SK-N-SH treated with all-trans-retinoic acid at 6 μM for 48 hours (cell line): Measurements from ENCODE around the gene SLC4A7.
"Not testable (repeated sequence)": the region's sequence is repeated elsewhere in the genome, so short reads cannot be mapped to it uniquely, and the experiment has no call there.

Source experiments
- ATAC-seq: fragments of 200-7000 bp; cut with Tn5 transposase; 3 replicates; pipeline ENCODE4 v1.9.1; 2020; ENCODE audit warnings: mild to moderate bottlenecking, moderate library complexity
- BACH2 ChIP-seq: fragments of 250-450 bp; sonication (Bioruptor Pico); IDR thresholded peaks from 2 replicates; pipeline ENCODE4 v1.9.0; 2021; ENCODE audit warnings: mild to moderate bottlenecking, borderline replicate concordance
- CREB5 ChIP-seq: fragments of 250-450 bp; sonication (Bioruptor Pico); IDR thresholded peaks from 2 replicates; pipeline ENCODE4 v1.5.1; 2020; ENCODE audit warnings: low read depth, mild to moderate bottlenecking, moderate library complexity
- CSDC2 ChIP-seq: fragments of 250-450 bp; sonication (Bioruptor Pico); IDR thresholded peaks from 2 replicates; pipeline ENCODE4 v1.5.0; 2020; ENCODE audit warnings: mild to moderate bottlenecking, moderate library complexity
- ESRRG ChIP-seq: fragments of 250-450 bp; sonication (Bioruptor Pico); IDR thresholded peaks from 2 replicates; pipeline ENCODE4 v1.6.1; 2021; ENCODE audit warnings: mild to moderate bottlenecking
- ISL1 ChIP-seq: fragments of 250-450 bp; sonication (Bioruptor Pico); IDR thresholded peaks from 2 replicates; pipeline ENCODE4 v2.1.2; 2022; ENCODE audit warnings: mild to moderate bottlenecking, moderate library complexity
- OSR1 ChIP-seq: fragments of 250-450 bp; sonication (Bioruptor Pico); IDR thresholded peaks from 2 replicates; pipeline ENCODE4 v1.8.0; 2022; ENCODE audit warnings: moderate library complexity, mild to moderate bottlenecking, inconsistent platforms
- PATZ1 ChIP-seq: fragments of 250-450 bp; sonication (Bioruptor Pico); IDR thresholded peaks from 2 replicates; pipeline ENCODE4 v1.8.0; 2020; ENCODE audit warnings: mild to moderate bottlenecking, moderate library complexity, borderline replicate concordance
- PPARA ChIP-seq: fragments of 250-450 bp; sonication (Bioruptor Pico); IDR thresholded peaks from 2 replicates; pipeline ENCODE4 v1.5.0; 2020; ENCODE audit warnings: mild to moderate bottlenecking, borderline replicate concordance
- RARB ChIP-seq: fragments of 250-450 bp; sonication (Bioruptor Pico); IDR thresholded peaks from 2 replicates; pipeline ENCODE4 v1.8.0; 2021; ENCODE audit warnings: mild to moderate bottlenecking, moderate library complexity
- SNAI2 ChIP-seq: fragments of 250-450 bp; sonication (Bioruptor Pico); IDR thresholded peaks from 2 replicates; pipeline ENCODE4 v1.5.0; 2020; ENCODE audit warnings: mild to moderate bottlenecking, moderate library complexity
- TCF4 ChIP-seq: fragments of 250-450 bp; sonication (Bioruptor Pico); IDR thresholded peaks from 2 replicates; pipeline ENCODE4 v1.8.0; 2021; ENCODE audit warnings: mild to moderate bottlenecking, moderate library complexity, borderline replicate concordance
- ZNF565 ChIP-seq: fragments of 450-650 bp; formaldehyde crosslinking; conservative IDR thresholded peaks from 2 replicates; pipeline ENCODE4 v1.5.0; 2020; ENCODE audit warnings: low read depth, mild to moderate bottlenecking, moderate library complexity
- ZNF70 ChIP-seq: fragments of 450-650 bp; formaldehyde crosslinking; IDR thresholded peaks from 2 replicates; pipeline ENCODE4 v1.5.0; 2020; ENCODE audit warnings: mild to moderate bottlenecking, moderate library complexity
- ZNF8 ChIP-seq: fragments of 450-650 bp; formaldehyde crosslinking; IDR thresholded peaks from 2 replicates; pipeline ENCODE4 v1.5.0; 2020; ENCODE audit warnings: mild to moderate bottlenecking, moderate library complexity
- TF ChIP-seq, protein P1 (sequence below): fragments of 250-450 bp; sonication (Bioruptor Pico); IDR thresholded peaks from 2 replicates; pipeline ENCODE4 v1.8.0; 2021; ENCODE audit warnings: low read depth, mild to moderate bottlenecking, moderate library complexity, borderline replicate concordance
- TF ChIP-seq, protein P2 (sequence below): fragments of 250-450 bp; sonication (Bioruptor Pico); IDR thresholded peaks from 2 replicates; pipeline ENCODE4 v1.5.1; 2021; ENCODE audit warnings: mild to moderate bottlenecking, moderate library complexity
- TF ChIP-seq, protein P3 (sequence below): fragments of 250-450 bp; sonication (Bioruptor Pico); IDR thresholded peaks from 2 replicates; pipeline ENCODE4 v1.5.0; 2020; ENCODE audit warnings: mild to moderate bottlenecking, moderate library complexity

The SLC4A7 gene

DNA sequence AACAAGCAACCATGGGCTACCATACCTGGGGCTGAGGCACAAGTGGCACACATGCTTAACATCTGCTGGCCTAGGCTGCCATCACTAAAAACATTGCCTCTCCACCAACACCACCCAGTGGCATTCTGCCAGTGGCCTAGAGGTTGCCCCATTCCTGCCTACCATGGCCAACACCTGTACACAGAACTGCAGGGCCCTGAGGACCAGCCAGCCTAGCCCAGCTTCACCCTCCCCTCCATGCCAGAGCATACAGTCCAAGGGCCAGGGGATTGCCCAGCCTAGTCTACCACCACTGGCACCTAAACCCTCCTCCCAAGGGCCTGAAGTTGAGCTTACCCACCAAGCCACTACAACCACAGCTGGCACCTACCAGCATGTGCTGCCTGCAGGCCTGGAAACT lies 150.3 kb downstream of the SLC4A7 start:
- TF ChIP-seq ZNF70 (CRISPR knock-in tag) (no peak), CREB5 (CRISPR knock-in tag) (no peak), TCF4 (no peak), SNAI2 (no peak), PPARA (CRISPR knock-in tag) (no peak), OSR1 (CRISPR knock-in tag) (no peak), ZNF565 (CRISPR knock-in tag) (no peak), RARB (no peak), CSDC2 (CRISPR knock-in tag) (no peak), ZNF8 (no peak), ISL1 (CRISPR knock-in tag) (no peak), PATZ1 (CRISPR knock-in tag) (no peak), BACH2 (CRISPR knock-in tag) (no peak)
- TF ChIP-seq, protein P1, sequence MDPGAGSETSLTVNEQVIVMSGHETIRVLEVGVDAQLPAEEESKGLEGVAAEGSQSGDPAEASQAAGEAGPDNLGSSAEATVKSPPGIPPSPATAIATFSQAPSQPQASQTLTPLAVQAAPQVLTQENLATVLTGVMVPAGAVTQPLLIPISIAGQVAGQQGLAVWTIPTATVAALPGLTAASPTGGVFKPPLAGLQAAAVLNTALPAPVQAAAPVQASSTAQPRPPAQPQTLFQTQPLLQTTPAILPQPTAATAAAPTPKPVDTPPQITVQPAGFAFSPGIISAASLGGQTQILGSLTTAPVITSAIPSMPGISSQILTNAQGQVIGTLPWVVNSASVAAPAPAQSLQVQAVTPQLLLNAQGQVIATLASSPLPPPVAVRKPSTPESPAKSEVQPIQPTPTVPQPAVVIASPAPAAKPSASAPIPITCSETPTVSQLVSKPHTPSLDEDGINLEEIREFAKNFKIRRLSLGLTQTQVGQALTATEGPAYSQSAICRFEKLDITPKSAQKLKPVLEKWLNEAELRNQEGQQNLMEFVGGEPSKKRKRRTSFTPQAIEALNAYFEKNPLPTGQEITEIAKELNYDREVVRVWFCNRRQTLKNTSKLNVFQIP (CRISPR knock-in tag): no peak
- TF ChIP-seq, protein P2, sequence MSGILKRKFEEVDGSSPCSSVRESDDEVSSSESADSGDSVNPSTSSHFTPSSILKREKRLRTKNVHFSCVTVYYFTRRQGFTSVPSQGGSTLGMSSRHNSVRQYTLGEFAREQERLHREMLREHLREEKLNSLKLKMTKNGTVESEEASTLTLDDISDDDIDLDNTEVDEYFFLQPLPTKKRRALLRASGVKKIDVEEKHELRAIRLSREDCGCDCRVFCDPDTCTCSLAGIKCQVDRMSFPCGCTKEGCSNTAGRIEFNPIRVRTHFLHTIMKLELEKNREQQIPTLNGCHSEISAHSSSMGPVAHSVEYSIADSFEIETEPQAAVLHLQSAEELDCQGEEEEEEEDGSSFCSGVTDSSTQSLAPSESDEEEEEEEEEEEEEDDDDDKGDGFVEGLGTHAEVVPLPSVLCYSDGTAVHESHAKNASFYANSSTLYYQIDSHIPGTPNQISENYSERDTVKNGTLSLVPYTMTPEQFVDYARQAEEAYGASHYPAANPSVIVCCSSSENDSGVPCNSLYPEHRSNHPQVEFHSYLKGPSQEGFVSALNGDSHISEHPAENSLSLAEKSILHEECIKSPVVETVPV (CRISPR knock-in tag): no peak
- TF ChIP-seq, protein P3, sequence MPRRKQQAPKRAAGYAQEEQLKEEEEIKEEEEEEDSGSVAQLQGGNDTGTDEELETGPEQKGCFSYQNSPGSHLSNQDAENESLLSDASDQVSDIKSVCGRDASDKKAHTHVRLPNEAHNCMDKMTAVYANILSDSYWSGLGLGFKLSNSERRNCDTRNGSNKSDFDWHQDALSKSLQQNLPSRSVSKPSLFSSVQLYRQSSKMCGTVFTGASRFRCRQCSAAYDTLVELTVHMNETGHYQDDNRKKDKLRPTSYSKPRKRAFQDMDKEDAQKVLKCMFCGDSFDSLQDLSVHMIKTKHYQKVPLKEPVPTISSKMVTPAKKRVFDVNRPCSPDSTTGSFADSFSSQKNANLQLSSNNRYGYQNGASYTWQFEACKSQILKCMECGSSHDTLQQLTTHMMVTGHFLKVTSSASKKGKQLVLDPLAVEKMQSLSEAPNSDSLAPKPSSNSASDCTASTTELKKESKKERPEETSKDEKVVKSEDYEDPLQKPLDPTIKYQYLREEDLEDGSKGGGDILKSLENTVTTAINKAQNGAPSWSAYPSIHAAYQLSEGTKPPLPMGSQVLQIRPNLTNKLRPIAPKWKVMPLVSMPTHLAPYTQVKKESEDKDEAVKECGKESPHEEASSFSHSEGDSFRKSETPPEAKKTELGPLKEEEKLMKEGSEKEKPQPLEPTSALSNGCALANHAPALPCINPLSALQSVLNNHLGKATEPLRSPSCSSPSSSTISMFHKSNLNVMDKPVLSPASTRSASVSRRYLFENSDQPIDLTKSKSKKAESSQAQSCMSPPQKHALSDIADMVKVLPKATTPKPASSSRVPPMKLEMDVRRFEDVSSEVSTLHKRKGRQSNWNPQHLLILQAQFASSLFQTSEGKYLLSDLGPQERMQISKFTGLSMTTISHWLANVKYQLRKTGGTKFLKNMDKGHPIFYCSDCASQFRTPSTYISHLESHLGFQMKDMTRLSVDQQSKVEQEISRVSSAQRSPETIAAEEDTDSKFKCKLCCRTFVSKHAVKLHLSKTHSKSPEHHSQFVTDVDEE: no peak
- ATAC-seq: no peak

GRCh38 chr3:27328982-27329762 lies 155.0 kb downstream of the SLC4A7 start:
- ATAC-seq: not testable (repeated sequence)

- TF ChIP-seq CSDC2 (CRISPR knock-in tag): no peak
- no peak for TF ChIP-seq ESRRG (CRISPR knock-in tag)
- ATAC-seq: peak; percentile 96
These were observed 157.3 kb downstream of the SLC4A7 start for GRCh38 chr3:27326629-27327545.

DNA sequence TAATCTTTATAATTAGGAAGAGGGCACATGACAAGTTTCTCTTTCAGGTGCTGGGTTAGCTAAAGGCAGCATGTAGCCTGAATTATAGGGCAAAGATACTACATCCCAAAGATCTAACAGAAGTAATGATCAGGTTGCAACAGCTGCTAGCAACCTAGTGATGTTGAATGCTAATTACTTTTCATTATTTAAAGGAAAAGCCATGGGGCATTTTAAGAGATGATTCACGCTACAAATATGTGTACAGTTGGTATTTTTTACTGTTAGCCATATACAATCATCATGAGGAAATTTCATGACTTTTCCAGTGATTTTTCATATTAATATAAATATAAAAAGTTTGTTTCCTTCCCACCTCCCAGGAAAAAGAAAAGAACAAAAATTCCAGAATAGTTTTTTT lies 158.0 kb downstream of the SLC4A7 start:
- peak; percentile 45 for ATAC-seq
- TF ChIP-seq, protein P2 (CRISPR knock-in tag): no peak
- TF ChIP-seq ZNF70 (CRISPR knock-in tag): no peak
- TF ChIP-seq, all 23 proteins: peak for 0
